Measurements from ENCODE around the gene TRIM40.
"Not testable (repeated sequence)": the region's sequence is repeated elsewhere in the genome, so short reads cannot be mapped to it uniquely, and the experiment has no call there.

TRIM40 gene

DNA sequence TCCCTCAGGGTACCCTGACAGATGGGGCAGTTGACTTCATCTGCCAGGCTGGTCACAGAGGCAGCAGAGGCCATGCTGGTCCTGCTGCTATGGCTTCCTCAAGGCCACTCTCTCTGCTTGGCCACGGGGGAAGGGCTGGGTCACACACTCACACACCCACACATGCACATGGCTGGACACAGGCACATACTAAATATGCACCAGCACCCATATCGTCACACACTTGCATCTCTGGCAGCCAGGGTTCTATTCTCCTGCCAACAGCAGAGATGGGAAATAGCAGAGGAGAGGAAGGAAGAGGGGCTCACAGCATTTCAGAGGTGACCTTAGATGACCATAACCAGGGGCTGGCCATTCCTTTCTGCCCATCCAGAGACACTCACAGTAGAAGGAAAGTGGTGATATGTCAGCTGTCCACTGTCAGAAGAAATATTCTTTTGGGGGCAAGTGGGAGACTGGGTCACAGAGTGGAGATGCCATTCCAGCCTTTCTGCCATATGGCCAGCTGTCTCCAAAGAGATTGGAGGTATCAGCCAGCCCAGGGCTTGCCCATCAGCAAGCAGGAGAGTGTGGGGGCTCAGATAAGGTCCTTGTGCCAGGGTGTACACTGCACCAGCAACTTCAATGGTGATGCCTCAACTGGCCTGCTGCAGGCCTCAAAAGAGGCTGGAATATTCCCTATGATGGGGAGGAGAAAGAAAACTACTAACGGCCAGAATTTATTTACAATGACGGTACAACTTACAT is 25.0 kb downstream of the TRIM40 start, which contains the start of gene TRIM10:
Gene TRIM10, minus strand, starts transcription at position 427 of the 747 bp plus-strand sequence. Its CDS starts 353 bp downstream, at position 74.
- no peak within 1 kb of the TSS for H3K4me3 ChIP-seq (ENCODE audit: low read length)
- TF ChIP-seq, protein P1, sequence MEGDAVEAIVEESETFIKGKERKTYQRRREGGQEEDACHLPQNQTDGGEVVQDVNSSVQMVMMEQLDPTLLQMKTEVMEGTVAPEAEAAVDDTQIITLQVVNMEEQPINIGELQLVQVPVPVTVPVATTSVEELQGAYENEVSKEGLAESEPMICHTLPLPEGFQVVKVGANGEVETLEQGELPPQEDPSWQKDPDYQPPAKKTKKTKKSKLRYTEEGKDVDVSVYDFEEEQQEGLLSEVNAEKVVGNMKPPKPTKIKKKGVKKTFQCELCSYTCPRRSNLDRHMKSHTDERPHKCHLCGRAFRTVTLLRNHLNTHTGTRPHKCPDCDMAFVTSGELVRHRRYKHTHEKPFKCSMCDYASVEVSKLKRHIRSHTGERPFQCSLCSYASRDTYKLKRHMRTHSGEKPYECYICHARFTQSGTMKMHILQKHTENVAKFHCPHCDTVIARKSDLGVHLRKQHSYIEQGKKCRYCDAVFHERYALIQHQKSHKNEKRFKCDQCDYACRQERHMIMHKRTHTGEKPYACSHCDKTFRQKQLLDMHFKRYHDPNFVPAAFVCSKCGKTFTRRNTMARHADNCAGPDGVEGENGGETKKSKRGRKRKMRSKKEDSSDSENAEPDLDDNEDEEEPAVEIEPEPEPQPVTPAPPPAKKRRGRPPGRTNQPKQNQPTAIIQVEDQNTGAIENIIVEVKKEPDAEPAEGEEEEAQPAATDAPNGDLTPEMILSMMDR (conservative IDR thresholded peaks at IDR 0.05; ENCODE audit: low read length): no peak
- DNase-seq (ENCODE audit: low read depth): no peak

DNA sequence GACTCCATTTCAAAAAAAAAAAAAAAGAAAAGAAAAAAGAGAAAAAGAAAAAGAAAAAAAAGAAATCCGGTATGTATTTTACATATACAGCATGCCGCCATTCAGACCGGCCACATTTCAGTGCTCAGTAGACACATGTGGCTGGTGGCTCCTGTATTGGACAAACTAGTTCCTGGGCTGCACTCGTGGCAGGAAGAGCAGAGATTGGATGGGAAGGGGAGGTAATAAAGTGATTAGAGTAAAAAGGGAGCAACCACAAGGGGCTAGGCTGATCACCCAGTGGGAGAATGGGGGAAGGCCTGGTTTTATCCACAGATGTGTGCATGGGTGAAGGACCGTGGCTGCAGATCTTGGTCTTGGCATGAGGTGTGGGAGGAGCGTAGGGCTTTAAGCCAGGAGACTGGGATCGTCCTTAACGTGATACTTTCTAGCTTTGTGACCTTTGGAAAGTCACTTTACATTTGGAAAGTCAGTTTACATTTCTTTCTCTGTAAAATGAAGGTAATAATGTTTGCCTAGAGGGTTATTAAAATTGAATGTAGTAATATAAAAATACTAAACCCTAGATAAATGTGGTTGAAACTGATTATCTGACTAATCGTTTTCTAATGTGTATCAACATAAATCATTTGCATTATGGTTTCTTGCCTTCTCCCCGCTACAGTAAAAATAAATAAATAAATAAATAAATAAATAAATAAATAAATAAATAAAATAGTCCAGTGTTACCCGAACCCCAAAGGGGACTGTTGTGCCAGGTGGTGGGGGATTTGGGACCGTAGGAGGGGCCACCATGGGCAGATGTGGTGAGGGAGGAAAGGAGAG is 26.5 kb downstream of the TRIM40 start:
- TF ChIP-seq, protein P1 (conservative IDR thresholded peaks at IDR 0.05; ENCODE audit: low read length): no peak
- no peak overlapping the region for H3K4me3 ChIP-seq (ENCODE audit: low read length)
- no peak for DNase-seq (ENCODE audit: low read depth)

DNA sequence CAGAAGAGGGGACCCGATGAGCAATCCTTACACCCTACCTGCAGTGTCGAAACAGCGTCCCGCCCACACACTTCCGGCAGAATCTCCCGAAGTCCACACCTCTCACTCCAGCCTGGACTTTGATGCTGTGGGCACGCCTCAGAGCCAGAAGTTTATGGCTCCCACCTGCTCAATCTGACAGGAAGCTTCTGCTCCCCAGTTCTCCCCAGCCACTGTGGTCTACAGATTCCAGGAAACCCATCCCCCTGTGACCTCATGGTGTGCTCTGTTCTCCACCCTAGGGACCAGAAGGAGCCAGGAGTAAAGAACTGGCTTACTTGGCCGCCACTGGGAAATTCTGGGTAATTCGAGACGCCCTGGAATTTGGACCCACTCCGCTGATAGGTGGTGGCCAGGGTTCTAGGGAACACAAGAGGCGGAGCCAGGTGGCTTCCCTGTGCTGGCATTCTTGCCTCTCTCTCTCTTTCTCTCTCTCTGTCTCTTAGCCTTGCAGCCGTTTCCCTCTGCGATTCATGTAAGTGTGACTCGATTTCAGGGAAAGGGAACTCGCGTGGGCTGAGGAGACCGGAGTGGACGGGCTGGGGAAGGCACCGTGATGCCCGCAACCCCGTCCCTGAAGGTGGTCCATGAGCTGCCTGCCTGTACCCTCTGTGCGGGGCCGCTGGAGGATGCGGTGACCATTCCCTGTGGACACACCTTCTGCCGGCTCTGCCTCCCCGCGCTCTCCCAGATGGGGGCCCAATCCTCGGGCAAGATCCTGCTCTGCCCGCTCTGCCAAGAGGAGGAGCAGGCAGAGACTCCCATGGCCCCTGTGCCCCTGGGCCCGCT is 27.4 kb downstream of the TRIM40 start, which contains the start of gene TRIM15:
Gene TRIM15, plus strand, starts transcription at position 457 of the 828 bp plus-strand sequence. Its CDS starts 139 bp downstream, at position 596.
- no peak for DNase-seq (ENCODE audit: low read depth)
- TF ChIP-seq, protein P1 (conservative IDR thresholded peaks at IDR 0.05; ENCODE audit: low read length): no peak
- no peak within 1 kb of the TSS for H3K4me3 ChIP-seq (ENCODE audit: low read length)

DNA sequence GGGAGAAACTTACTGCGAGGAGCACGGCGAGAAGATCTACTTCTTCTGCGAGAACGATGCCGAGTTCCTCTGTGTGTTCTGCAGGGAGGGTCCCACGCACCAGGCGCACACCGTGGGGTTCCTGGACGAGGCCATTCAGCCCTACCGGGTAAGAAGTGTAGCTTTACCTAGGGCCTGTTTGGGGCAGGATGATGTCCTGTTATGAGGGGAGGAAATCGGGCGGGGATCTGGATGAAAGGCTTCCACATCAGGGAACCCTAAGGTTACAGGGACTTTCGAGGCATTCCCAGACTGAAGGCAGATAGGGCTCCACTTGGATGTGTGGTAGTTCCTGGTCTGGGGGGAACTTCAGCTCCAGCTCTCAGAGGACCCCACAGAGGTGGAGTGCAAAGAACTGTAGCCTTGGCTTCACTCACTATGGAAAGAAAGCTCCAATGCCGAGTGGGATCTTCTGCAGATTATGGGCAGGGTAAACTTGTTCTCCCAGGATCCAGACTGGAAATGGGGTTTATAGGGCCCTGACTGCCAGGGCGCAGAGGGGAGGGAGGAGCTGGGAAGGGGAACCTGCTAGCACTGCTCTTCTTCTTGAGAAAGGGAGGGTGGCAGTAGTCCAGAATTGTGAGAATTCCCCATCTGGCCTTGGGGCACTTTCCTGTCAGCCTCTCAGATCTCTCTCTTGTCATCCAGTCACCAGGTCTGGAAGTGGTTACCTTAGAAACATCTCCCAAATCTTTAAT is 28.1 kb downstream of the TRIM40 start:
- TF ChIP-seq, protein P1 (conservative IDR thresholded peaks at IDR 0.05; ENCODE audit: low read length): no peak
- DNase-seq (ENCODE audit: low read depth): no peak
- H3K4me3 ChIP-seq (ENCODE audit: low read length): no peak overlapping the region

DNA sequence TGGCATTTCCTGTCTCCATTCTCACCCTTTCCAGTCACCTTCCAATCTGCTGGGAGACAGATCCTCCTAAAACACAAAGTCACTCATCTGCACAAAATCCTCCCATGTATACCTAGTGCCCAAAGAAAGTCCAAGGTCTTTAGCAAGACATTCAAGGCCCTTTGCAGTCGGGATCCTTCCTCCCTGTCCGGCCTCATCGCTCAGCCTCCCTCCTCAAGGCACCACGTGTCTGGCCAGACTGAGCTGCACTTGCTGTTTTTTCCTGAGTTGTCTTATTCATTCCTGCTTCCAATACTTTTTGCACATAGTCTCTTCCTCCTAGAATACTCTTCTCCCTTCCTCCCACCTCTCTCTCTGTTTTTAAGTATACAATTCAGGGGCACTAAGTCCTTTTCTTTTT is 28.8 kb downstream of the TRIM40 start:
- TF ChIP-seq, protein P1 (conservative IDR thresholded peaks at IDR 0.05; ENCODE audit: low read length): no peak
- no peak for DNase-seq (ENCODE audit: low read depth)

DNA sequence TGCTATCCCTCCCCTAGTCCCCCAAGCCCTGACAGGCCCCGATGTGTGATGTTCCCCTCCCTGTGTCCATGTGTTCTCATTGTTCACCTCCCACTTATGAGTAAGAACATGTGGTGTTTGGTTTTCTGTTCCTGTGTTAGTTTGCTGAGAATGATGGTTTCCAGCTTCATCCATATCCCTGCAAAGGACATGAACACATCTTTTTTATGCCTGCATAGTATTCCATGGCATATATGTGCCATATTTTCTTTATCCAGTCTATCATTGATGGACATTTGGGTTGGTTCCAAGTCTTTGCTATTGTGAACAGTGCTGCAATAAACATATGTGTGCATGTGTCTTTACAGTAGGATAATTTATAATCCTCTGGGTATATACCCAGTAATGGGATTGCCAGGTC is 29.3 kb downstream of the TRIM40 start:
- DNase-seq (ENCODE audit: low read depth); H3K4me3 ChIP-seq (ENCODE audit: low read length): not testable (repeated sequence)

More for the DNA sequence above, 28.8 kb downstream of the TRIM40 start:
- H3K4me3 ChIP-seq (ENCODE audit: low read length): no peak overlapping the region

Data from AG10803 (cell line).